Activated CD4-positive, alpha-beta T cell treated with anti-CD3 and anti-CD28 coated beads for 48 hours (primary cell): ENCODE results near the gene BAD.
"Not testable (repeated sequence)": the region's sequence is repeated elsewhere in the genome, so short reads cannot be mapped to it uniquely, and the experiment has no call there.

Experiments used
- DNase-seq: peaks from one replicate; pipeline ENCODE4 v3.0.0-alpha.2; 2020

Gene BAD

DNA sequence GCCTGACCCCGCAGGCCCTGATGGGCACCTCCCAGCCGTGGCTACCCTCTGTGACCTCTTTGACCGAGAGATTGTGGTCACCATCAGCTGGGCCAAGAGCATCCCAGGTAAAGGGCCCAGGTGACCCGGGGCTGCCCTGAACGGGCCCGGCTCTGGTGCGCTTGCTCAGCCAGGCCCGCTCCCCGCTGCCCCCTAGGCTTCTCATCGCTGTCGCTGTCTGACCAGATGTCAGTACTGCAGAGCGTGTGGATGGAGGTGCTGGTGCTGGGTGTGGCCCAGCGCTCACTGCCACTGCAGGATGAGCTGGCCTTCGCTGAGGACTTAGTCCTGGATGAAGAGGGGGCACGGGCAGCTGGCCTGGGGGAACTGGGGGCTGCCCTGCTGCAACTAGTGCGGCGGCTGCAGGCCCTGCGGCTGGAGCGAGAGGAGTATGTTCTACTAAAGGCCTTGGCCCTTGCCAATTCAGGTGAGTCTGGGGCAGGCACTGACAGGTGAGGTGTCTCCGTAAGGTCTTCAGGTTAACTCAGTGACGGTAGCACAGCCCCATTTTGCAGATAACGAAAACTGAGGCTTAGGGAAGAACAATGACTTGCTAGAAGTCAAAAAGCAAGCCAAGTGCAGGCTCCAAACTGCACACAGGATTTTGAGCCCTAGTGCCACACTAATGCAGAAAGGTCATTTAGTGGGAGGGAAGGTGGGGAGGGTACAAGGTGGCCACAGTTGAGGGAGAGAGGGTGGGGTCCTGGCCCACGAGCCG, 30.5 kb upstream of the BAD start:
- DNase-seq: no peak

DNA sequence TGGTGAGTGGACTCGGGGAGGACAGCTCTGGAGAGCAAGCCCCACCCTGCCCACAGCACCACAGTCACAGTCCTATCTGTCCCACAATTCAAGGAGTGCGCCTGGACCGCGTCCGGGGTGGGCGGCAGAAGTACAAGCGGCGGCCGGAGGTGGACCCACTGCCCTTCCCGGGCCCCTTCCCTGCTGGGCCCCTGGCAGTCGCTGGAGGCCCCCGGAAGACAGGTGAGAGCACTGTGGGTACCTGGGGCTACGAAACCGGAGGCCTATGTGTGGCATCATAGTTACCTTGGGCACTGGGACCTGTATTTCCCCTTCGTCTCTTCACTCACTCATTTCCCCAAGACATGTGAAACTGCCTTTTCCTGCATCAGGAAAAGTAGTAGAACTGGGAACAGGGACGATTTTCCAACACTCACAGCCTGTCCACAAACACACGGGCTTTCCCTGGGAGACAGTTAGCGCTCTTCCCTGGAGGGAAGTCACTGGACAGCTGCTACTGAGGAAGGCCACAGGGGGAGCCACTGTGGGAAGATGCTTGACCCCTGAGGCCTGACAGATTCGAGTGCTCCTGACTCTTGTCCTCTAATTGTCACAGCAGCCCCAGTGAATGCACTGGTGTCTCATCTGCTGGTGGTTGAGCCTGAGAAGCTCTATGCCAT, 29.8 kb upstream of the BAD start:
- no peak for DNase-seq

DNA sequence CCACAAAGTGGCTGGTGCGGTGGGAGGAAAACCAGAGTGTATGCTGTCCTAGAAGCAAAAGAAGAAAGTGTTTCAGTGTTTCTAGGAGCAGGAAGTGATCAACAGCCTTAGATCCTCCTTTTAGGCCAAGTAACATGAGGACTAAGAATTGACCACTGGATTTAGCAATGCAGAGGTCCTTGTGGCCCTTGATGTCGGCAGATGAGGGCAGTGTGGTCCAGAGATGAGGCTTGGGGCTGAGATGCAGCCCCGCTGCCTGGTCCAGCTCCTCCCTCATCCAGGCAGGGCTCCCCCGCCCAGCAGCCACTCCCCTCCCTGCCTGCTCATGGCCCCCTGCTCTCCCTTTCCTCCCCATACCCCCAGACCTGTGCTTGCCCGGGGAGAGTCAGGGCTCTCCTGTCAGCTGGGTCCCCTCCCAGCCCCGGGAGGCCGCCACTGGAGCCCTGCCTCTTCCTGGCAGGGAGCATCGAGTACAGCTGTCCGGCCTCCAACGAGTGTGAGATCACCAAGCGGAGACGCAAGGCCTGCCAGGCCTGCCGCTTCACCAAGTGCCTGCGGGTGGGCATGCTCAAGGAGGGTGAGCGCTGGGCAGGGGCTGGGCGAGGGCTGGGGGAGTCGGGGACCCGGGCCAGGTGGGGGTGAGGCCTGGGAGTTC, 29.2 kb upstream of the BAD start:
- DNase-seq: no peak

DNA sequence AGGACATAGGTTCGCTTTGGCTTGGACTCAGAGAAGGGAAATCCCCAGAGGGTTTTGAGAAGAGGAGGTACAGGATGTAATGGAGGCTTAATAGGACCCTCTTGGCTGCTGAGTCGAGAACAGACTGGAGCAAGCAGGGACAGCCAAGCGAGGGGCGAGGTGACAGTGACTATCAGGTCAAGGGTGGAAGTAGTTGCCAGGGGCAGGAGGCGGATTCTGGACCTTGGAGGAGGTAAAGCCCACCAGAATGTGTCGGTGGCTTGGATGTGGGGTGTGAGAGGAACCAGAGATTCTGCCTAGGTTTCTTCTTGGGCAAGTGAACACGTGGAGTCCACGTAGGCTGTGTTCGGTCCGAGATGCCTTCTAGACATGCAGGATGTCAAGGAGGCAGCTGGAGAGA, 28.5 kb upstream of the BAD start:
- DNase-seq: no peak

DNA sequence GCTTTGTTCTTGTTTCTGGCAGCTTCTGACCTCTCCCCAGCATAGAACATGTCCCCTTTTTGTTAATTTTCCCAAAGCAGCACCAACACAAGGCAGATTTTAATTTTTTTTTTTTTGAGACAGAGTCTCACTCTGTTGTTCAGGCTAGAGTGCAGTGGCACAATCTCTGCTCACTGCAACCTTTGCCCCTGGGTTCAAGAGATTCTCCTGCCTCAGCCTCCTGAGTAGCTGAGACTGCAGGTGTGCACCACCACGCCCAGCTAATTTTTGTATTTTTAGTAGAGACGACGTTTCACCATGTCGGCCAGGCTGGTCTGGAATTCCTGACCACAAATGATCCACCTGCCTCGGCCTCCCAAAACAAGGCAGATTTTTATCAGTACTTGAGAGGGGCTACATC, 23.3 kb upstream of the BAD start:
- DNase-seq: not testable (repeated sequence)

DNA sequence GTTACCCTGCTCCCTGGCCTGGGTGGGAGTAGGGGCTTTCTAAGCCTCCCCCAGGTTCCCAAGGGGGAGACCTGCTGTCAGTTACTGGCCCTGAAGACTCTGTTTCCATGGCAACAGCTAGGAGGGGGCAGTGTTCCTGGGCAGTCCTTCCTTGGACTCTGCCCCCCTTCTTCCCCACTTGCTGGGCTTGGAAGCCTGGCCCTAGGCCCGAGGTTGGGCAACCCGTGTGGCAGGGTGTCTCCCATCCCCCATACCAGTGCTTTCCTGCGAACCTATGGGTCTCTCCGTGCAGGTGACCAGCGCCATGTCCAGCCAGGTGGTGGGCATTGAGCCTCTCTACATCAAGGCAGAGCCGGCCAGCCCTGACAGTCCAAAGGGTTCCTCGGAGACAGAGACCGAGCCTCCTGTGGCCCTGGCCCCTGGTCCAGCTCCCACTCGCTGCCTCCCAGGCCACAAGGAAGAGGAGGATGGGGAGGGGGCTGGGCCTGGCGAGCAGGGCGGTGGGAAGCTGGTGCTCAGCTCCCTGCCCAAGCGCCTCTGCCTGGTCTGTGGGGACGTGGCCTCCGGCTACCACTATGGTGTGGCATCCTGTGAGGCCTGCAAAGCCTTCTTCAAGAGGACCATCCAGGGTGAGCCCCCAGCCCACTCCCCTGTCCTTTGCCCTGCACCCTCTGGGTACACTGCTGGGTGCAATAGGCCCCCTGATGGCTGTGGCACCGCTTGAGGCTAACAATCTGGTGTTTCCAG, 22.6 kb upstream of the BAD start:
- DNase-seq: no peak

DNA sequence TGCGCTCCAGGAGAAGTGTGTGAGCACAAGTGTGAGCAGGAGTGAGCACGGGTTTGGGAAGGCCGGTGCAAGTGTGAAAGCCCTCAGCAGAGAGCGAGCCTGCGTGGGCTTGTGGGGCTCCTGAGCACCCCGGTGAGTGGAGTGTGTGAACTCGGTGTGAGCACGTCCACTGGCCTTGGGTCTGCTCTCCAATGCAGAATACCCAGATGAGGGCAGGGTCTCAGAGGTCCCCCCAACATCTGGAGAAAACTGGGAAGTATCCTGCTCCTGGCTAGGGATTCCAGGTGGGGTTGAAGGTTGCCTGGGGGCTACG, 22.1 kb upstream of the BAD start:
- no peak for DNase-seq

DNA sequence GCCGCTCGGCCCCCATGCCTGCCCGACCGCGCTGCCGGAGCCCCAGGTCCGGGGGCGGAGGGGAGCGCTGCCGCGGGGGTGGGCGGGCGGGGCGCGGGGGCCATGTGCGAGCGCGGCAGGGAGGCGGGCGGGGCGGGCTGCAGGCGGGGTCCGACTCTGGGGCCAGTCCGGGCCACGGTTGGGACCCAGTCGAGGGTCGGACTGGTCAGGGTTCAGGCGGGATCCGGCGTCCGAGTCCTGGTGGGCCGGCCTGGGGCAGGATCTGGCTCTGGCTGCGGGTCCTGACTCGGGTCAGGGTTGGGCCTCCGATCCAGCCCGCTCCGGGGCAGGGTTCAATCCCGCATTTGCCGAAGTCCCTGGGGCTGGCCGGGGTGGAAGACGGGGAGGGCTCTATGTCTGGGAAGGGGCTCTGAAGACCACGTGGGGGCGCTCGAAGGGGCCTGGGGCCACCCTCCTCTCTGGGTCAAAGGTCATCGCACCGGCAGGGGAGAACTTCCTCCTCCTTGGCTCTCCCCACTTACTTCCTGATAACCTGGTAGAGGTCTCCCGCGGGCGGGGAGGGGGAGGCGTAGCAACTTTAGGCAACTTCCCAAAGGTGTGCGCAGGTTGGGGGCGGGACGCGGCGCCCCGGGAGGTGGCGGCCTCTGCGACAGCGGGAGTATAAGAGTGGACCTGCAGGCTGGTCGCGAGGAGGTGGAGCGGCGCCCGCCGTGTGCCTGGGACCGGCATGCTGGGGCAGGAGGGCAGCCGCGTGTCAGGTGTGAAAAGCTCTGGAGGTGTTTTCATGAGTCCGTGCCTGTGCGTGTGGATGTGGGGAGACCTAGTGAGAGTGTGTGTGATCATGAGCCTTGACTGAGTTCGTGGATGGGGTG, 21.5 kb upstream of the BAD start:
- peak; percentile 79 for DNase-seq

DNA sequence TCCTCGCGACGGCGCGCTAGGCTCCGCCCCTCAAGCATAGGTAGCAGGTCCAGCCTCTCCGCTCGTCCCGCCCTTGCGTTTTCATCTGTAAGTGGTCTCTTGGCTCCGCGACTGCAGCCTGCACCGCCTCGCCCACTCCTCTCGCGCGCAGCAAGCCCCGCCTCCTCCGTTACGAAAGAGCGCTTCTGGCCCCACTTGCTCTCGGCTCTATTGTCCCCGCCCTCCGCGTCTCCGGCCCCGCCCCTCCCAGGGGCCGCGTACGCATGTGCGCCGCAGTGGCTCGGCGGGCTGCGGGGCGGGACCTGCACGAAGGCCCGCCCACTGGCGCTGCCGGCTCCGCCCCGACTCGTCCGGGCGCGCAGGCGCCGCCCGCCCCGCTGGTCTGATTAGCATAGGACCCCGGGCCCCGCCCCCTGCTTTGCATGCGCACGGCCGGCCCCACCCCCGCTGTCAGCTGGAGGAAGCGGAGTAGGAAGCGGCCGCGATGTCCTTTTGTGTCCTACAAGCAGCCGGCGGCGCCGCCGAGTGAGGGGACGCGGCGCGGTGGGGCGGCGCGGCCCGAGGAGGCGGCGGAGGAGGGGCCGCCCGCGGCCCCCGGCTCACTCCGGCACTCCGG, 20.7 kb upstream of the BAD start, which contains the start of gene ESRRA:
ESRRA (plus strand) TSS at position 450 of the 616 bp plus-strand sequence. CDS start 1,656 bp downstream, outside the sequence.
- DNase-seq: peak; percentile 100

DNA sequence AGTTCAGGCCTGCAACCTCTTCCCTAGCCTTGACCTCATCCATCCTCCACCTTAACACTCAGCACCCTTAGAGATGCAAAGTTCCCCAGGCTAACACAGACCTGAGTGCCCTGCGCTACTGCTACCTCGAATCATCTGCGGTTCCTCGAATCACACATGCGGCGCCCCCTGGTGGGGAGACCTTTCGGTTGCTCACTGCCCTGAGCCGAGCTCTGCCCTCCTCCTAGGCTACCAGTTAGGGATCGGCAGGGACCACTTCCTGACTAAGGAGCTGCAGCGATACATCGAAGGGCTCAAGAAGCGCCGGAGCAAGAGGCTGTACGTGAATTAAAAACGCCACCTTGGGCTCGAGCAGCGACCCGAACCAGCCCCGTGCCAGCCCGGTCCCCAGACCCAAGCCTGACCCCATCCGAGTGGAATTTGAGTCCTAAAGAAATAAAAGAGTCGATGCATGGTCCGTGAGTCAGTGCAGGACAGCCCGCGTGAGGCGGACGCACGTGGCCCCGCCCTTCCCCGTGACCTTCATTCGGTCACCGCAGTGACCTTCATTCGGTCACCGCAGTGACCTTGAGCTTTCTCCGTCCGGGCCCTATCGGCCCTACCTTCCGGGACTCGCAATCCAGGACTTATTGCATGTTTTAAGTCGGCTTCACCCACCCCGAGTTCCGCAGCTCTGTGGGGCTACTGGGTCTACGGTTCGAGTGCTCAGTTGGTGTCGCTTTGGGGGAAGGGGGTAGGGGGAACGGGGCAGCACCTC, 20.0 kb upstream of the BAD start:
- DNase-seq: peak; percentile 99

DNA sequence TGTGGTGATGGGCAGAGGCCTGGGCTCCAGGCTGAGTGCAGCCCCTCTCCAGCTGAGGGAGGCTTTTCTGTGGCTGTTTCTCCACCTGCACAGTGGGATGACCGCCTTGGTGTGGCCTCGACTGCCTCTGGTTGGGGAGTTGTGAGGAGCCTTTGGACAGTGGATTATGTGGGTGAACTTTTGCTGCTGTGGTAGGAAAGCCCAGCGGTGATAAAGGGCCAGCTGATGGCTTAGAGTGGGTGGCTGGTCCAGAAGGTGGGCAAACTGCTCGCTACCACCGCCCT, 19.5 kb upstream of the BAD start:
- no peak for DNase-seq

DNA sequence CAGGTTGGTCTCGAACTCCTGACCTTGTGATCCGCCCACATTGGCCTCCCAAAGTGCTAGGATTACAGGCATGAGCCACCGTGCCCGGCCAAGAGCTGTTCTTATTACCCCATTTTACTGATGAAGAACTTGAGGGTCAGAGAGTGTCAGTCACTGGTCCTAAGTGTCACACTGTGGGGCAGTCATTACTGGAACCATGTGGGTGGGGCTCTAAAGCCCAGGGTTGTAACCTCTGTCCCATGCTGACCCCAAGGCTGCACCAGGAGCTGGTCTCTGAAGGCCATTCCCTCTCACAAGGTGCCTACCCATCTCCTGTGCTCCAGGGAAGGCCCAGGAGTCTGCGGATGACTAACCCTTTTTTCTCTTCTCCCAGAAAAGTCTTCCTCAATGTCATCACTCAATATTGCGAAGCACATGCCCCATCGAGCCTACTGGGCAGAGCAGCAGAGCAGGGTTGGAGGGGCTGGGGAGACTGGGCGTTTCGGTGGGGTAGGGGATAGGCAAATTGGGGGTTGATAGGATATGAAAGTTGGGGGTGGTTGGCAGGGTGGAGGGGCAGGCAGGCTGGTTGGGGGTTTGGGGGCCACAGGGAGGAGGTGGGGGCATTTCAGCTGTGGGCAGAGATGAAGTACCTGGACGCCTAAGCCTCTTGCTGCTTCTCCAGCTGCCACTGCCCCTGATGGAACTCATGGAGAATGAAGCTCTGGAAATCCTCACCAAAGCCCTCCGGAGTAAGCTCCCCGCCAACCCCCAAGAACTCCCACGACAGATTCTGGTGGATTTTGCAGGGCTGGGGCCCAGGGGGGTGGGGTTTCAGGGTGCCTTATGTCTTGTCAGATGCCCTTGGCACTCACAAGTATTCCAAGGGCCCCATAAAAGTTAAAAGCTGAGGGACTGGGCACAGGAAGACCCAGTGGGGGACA, 18.9 kb upstream of the BAD start:
- DNase-seq: no peak

DNA sequence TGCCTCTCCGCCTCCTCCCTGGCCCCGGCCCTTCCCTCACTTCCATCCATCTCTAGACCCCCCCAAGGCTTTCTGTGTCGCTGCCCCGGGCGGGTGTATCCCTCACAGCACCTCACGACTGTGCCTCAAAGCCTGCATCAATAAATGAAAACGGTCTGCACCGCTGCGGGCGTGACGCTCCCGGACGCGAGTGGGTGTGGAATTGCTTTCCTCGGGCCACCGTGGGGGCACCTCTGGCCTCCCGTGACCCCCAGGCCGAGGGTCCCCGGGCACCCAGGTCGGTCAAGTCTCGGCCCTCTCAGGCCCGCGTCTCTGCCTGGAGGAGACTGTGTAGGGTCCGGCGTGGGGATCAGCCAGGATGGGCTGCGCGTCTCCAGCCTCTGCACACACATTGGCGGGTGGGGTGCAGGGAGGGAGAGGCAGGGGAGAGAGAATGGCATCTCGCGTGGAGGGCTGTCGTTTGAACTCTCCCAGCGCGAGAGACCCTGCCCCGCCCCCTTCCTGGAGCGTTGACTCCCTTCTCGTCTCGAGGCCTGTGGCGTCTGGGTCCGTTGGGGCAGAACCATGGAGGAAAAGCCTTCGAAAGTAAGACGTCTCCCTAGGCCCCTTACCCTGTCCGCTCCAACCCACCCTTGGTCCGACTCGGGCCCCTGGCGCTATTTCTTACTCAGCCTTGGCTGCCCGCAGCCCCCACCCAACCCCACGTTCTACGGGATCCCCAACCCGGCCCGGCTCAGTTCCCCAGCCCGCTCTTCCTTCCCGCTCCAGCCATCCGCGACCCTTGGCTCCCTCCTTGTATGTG, 15.6 kb upstream of the BAD start, which contains the start of gene CATSPERZ:
CATSPERZ (plus strand) TSS at position 512 of the 802 bp plus-strand sequence; CDS start at position 565, 53 bp downstream.
- no peak for DNase-seq

DNA sequence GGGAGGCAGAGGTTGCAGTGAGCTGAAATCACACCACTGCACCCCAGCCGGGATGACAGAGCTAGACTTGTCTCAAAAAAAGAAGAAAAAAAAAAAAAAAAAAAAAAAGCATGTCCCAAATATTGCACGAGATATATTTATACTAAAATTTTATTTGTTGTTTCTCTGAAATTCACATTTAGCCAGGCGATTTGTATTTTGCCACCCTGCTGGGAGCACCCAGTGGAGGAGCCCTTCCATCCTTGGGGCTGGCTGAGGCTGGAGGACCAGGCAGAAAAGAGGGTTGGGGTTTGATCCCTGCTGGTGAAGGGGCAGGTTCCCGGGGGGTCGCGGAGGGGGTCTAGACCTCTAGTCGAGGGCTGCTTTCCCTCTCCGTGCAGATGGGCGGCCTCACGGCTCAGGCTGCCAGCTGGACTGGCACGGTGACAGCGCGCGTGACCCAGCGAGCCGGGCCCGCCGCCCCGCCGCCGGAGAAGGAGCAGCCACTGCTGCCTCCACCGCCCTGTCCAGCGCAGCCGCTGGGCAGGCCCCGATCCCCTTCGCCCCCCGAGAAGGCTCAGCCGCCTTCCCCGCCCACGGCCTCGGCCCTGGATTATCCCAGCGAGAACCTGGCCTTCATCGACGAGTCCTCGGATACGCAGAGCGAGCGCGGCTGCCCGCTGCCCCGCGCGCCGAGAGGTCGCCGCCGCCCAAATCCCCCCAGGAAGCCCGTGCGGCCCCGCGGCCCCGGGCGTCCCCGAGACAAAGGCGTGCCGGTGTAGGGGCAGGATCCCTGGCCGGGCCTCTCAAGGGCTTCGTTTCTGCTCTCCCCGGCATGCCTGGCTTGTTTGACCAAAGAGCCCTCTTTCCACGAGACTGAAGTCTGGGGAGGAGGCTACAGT, 14.7 kb upstream of the BAD start:
- DNase-seq: no peak

DNA sequence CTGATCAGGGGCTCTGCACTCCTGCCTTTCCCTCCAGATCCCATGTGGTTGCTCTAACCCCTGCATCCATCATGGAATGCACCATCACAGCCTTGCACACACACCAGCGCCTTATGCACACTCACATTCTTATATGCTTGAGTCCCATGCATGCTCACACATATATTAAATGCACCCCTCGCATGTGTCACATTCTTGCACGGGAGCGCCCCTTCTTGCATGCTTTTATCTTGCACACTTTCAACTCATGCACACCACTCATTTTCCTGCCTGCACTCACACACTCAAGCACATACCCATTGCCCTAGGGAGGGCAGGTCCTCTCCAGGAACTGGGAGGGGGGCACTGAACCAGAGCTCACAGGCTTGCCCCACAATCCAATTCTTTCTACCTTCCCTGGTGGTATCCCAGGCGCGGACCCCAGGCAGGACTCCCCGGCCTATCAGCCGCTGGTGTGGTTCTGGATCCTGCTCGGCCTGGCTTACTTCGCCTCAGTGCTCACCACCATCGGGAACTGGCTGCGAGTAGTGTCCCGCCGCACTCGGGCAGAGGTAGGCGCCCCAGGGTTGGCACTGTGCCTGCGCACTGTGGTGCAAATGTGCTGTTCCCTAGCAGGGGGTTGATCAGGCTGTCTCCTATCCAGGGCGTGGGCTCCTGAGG, 13.4 kb upstream of the BAD start:
- no peak for DNase-seq

DNA sequence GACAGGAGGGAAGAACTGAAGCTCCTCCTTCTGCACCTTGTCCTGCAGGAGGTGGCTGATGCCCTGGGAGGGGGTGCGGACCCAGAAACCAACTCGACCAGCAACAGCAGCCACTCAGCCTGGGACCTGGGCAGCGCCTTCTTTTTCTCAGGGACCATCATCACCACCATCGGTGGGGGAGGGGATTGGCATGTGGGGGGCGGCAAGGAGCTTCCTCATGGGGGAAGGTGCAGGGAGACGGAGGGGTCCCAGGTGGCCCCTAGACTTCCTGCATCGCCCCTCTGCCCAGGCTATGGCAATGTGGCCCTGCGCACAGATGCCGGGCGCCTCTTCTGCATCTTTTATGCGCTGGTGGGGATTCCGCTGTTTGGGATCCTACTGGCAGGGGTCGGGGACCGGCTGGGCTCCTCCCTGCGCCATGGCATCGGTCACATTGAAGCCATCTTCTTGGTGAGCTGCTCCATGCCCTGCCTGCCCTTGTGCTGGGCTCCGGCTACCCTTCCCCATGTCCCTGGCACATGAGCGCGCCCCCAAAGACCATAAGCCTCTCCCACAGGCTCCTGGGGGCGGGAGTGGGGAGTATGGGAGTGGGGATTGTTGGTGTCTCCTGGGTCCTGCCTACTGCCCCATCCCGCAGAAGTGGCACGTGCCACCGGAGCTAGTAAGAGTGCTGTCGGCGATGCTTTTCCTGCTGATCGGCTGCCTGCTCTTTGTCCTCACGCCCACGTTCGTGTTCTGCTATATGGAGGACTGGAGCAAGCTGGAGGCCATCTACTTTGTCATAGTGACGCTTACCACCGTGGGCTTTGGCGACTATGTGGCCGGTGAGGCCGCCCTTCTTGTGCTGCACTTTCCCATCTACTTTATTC, 12.6 kb upstream of the BAD start:
- DNase-seq: no peak

DNA sequence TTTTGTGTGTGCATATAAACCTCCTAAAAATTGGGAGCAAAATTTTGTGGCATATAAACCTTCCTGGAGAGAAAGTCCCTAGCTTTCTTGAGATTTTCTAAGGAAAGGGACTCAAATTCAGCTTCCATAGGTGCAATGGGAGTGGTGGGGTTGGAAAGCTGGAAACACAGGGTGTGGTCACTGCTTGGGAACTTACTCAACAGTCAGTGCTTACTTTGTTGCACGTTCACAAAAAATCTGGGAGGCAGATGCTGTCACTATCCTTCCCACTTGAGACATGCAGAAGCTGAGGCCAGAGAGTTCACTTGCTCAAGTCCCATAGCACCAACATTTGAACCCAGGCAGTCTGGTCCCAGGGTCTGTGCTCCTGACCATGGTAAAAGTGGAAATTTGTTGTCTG, 11.8 kb upstream of the BAD start:
- no peak for DNase-seq
